Aorta (tissue), 5 donors: ENCODE measurements around the gene VCAN. TPM values are rescaled to one million over a fixed set of nuclear protein-coding genes. Genes with fewer than 3 reads are reported as not detected.

ENCODE experiments used
- ATAC-seq: fragments of 200-7000 bp; cut with Tn5 transposase; one replicate; pipeline ENCODE4 v1.9.1; 2022; ENCODE audit warnings: moderate library complexity; ENCODE audit not compliant: low FRiP score
- DNase-seq, 2 donors: peaks; one replicate each; pipeline ENCODE4 v3.0.0-alpha.2; 2020
- H3K27ac ChIP-seq, 2 donors: one replicate each; pipeline ENCODE4 v1.5.1; 2013; ENCODE audit warnings: low read length in 2 of 2, mild to moderate bottlenecking in 2 of 2, moderate library complexity in 2 of 2, control low read depth in 1 of 2, inconsistent platforms in 1 of 2, low read depth in 1 of 2
- H3K27me3 ChIP-seq, 2 donors: one replicate each; pipeline ENCODE4 v1.6.1; 2013; ENCODE audit warnings: control low read depth in 1 of 2, low read length in 1 of 2, mild to moderate bottlenecking in 1 of 2, moderate library complexity in 1 of 2; ENCODE audit not compliant: insufficient read depth in 2 of 2, control insufficient read depth in 1 of 2
- H3K36me3 ChIP-seq, 2 donors: one replicate each; pipeline ENCODE4 v1.6.1; 2013; ENCODE audit warnings: control low read depth in 1 of 2, low read length in 1 of 2, mild to moderate bottlenecking in 1 of 2; ENCODE audit not compliant: insufficient read depth in 2 of 2, control insufficient read depth in 1 of 2
- H3K4me1 ChIP-seq, 2 donors: one replicate each; pipeline ENCODE4 v1.6.1; 2013; ENCODE audit warnings: low read length in 2 of 2, control low read depth in 1 of 2, mild to moderate bottlenecking in 1 of 2, moderate library complexity in 1 of 2; ENCODE audit not compliant: insufficient read depth in 2 of 2, control insufficient read depth in 1 of 2
- H3K4me3 ChIP-seq, 2 donors: one replicate each; pipeline ENCODE4 v1.5.1; 2013; ENCODE audit warnings: low read length in 2 of 2, control low read depth in 1 of 2, mild to moderate bottlenecking in 1 of 2
- H3K9me3 ChIP-seq: one replicate; pipeline ENCODE4 v1.6.1; 2013; ENCODE audit warnings: mild to moderate bottlenecking, low read length; ENCODE audit not compliant: control insufficient read depth
- WGBS, 2 donors: extraction: QIAGEN DNeasy Blood & Tissue Kit; methylation state at CpG; one replicate each; pipeline ENCODE4 v1.1.7; 2013; 5-methylcytosine and 5-hydroxymethylcytosine counted together
- intact Hi-C, 2 donors: fragments of 100-400 bp; cut with DNase I; formaldehyde crosslinking; loops; one replicate each; pipeline versions ENCODE4 v1.14.2 to v1.15.0; 2022
- polyA plus RNA-seq, 2 donors: library from polyadenylated mRNA; stranded (reverse); fragments of 200-250 nt; gene quantifications; one replicate each; pipeline ENCODE4 v1.2.3, GENCODE V29; 2013
- total RNA-seq, 2 donors: library from RNA; stranded (reverse); fragmentation: NEBNext Ultra II Directional; extraction: Animal tissue kit (Norgen Biotek cat#: 25700); gene quantifications; one replicate each; pipeline ENCODE4 v1.2.1, GENCODE V29; 2021
- donor health status: healthy with polysubstance abuse.
- donor health status: Bipolar disorder and iron deficiency.
- donor health status: DM: no; HTN: no; CAD: no.
- donor health status: DM: no; HTN: no; CAD: no.
- donor health status: DM: yes; HTN: yes; CAD: no.

VCAN gene
- total and polyA plus RNA-seq, 4 donors: 21.5 to 849 (median 478) TPM

DNA sequence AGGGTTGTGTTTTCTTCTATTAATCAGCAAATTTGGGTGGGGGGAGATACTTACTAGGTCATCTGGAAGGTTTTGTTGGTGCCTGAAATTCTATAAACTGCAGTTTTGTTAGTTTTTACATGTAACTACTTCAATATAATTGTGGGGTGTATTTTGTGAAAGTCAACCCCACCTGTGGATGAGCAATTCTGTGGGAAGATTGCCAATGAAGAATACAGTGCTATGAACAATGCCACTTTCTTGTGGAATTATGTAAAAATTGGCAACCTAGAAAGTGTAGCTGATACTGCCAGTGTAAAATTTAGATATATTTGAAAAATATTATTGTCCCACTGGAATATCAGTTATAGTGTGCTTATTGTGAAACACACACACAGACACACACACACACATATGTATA is 80.7 kb downstream of the VCAN start:
- no peak for ATAC-seq
- Histone ChIP-seq H3K27me3 (no peaks in the 10 kb centered on the region), H3K4me3 (no peak overlapping the region), H3K9me3 (no peaks in the 10 kb centered on the region), H3K36me3 (no peaks in the 10 kb centered on the region), H3K27ac (no peak overlapping the region), H3K4me1 (peaks cover 0 to 6% of the 10 kb centered on the region in 2 donors)
- DNase-seq: no peak
- intact Hi-C loops: no loop called here

GRCh38 chr5:83553000-83553486 is 81.5 kb downstream of the VCAN start:
- ATAC-seq (peak; percentile 84), DNase-seq (peak in 1 of 2 donors; percentile 57)
- 5 to 12% methylated on average over 9 of the region's 9 CpGs for WGBS, 2 donors

GRCh38 chr5:83554133-83554532 is 82.6 kb downstream of the VCAN start:
- DNase-seq (no peak), ATAC-seq (no peak)
- intact Hi-C loops: no loop called here
- H3K27me3 ChIP-seq: no peaks in the 10 kb centered on the region
- no peaks in the 10 kb centered on the region for H3K9me3 ChIP-seq
- H3K27ac ChIP-seq: peak overlapping the region in 1 of 2 donors; percentile 33
- peaks cover under 1 to 7% of the 10 kb centered on the region in 2 donors for H3K4me1 ChIP-seq
- H3K36me3 ChIP-seq: no peaks in the 10 kb centered on the region
- H3K4me3 ChIP-seq: no peak overlapping the region
- WGBS, 2 donors: 93 to 94% methylated on average over 5 of the region's 5 CpGs

More at GRCh38 chr5:83553000-83553486, 81.5 kb downstream of the VCAN start:
- no peaks in the 10 kb centered on the region for H3K9me3 ChIP-seq
- H3K27ac ChIP-seq: peak overlapping the region; percentile 40 to 43
- intact Hi-C loops: no loop called here
- no peaks in the 10 kb centered on the region for H3K36me3 ChIP-seq
- peaks cover 0 to 6% of the 10 kb centered on the region in 2 donors for H3K4me1 ChIP-seq
- H3K4me3 ChIP-seq: no peak overlapping the region
- no peaks in the 10 kb centered on the region for H3K27me3 ChIP-seq

GRCh38 chr5:83554686-83555085 is 83.1 kb downstream of the VCAN start:
- H3K4me1 ChIP-seq: peaks cover 5 to 10% of the 10 kb centered on the region in 2 donors
- WGBS, 2 donors: 70 to 78% methylated on average over 1 of the region's 1 CpG
- no peak overlapping the region for H3K4me3 ChIP-seq
- ATAC-seq: no peak
- no peak for DNase-seq
- no peaks in the 10 kb centered on the region for H3K27me3 ChIP-seq
- no peaks in the 10 kb centered on the region for H3K36me3 ChIP-seq
- H3K9me3 ChIP-seq: no peaks in the 10 kb centered on the region
- peak overlapping the region; percentile 28 to 71 for H3K27ac ChIP-seq
- intact Hi-C loops: no loop called here

GRCh38 chr5:83555263-83555662 is 83.7 kb downstream of the VCAN start:
- Histone ChIP-seq H3K4me1 (peaks cover 5 to 10% of the 10 kb centered on the region in 2 donors), H3K36me3 (no peaks in the 10 kb centered on the region)

GRCh38 chr5:83556190-83556589 is 84.6 kb downstream of the VCAN start:
- Histone ChIP-seq H3K4me1 (peaks cover 5 to 10% of the 10 kb centered on the region in 2 donors), H3K4me3 (no peak overlapping the region), H3K9me3 (no peaks in the 10 kb centered on the region), H3K27me3 (no peaks in the 10 kb centered on the region), H3K36me3 (no peaks in the 10 kb centered on the region), H3K27ac (peak overlapping the region in 1 of 2 donors; percentile 76)
- no peak for DNase-seq
- intact Hi-C loops: no loop called here
- ATAC-seq: no peak
- 22 to 26% methylated on average over 3 of the region's 3 CpGs for WGBS, 2 donors

More at GRCh38 chr5:83555263-83555662, 83.7 kb downstream of the VCAN start:
- no peak overlapping the region for H3K4me3 ChIP-seq
- intact Hi-C loops: no loop called here
- ATAC-seq (no peak), DNase-seq (no peak)
- no peaks in the 10 kb centered on the region for H3K9me3 ChIP-seq
- H3K27me3 ChIP-seq: no peaks in the 10 kb centered on the region
- 6 to 11% methylated on average over 2 of the region's 2 CpGs for WGBS, 2 donors
- H3K27ac ChIP-seq: peak overlapping the region in 1 of 2 donors; percentile 43

GRCh38 chr5:83559118-83559785 is 87.7 kb downstream of the VCAN start:
- intact Hi-C loops: no loop called here
- WGBS, 2 donors: 42 to 45% methylated on average over 5 of the region's 5 CpGs
- H3K4me1 ChIP-seq: peaks cover 5 to 14% of the 10 kb centered on the region in 2 donors
- ATAC-seq (no peak), DNase-seq (no peak)
- H3K27ac ChIP-seq: peak overlapping the region; percentile 70 to 84
- H3K27me3 ChIP-seq: no peaks in the 10 kb centered on the region
- H3K36me3 ChIP-seq: no peaks in the 10 kb centered on the region
- H3K4me3 ChIP-seq: no peak overlapping the region
- H3K9me3 ChIP-seq: no peaks in the 10 kb centered on the region

- Histone ChIP-seq H3K4me3 (no peak overlapping the region), H3K9me3 (no peaks in the 10 kb centered on the region), H3K4me1 (peaks cover 5 to 7% of the 10 kb centered on the region in 2 donors), H3K27ac (no peak overlapping the region), H3K36me3 (no peaks in the 10 kb centered on the region), H3K27me3 (no peaks in the 10 kb centered on the region)
- ATAC-seq (peak; percentile 26), DNase-seq (no peak)
- intact Hi-C loops: loop anchor here (5.0 to 10.0 kb wide), 7 partner anchors 87 to 1250 kb away; partner anchors contain the start of gene VCAN (in 2 of the 2)
- WGBS, 2 donors: 3 to 8% methylated on average over 1 of the region's 1 CpG
These were observed 90.6 kb downstream of the VCAN start for GRCh38 chr5:83562071-83562606.
